DOHH2 (cell line): Measurements from ENCODE around the gene PRR15L.
"Not testable (repeated sequence)": the region's sequence is repeated elsewhere in the genome, so short reads cannot be mapped to it uniquely, and the experiment has no call there.

Experiments
- H3F3A ChIP-seq: fragments of 200-600 bp; sonication (generic), shearing (Covaris generic); 2 replicates; pipeline ENCODE4 v1.6.0; 2016; ENCODE audit warnings: antibody characterized with exemption, mild to moderate bottlenecking; ENCODE audit not compliant: control insufficient read depth, insufficient read depth
- H3K27ac ChIP-seq: fragments of 200-600 bp; sonication (generic); 2 replicates; pipeline ENCODE4 v1.5.1; 2014; ENCODE audit warnings: low read depth, mild to moderate bottlenecking, low read length, moderate library complexity
- H3K27me3 ChIP-seq: fragments of 200-600 bp; sonication (generic); 2 replicates; pipeline ENCODE4 v1.6.1; 2014; ENCODE audit warnings: mild to moderate bottlenecking, low read length, mixed read lengths; ENCODE audit not compliant: control insufficient read depth
- H3K36me3 ChIP-seq: fragments of 200-600 bp; sonication (generic); 2 replicates; pipeline ENCODE4 v1.6.1; 2014; ENCODE audit warnings: mild to moderate bottlenecking, low read length, moderate library complexity, mixed read lengths; ENCODE audit not compliant: control insufficient read depth
- H3K4me1 ChIP-seq: fragments of 200-600 bp; sonication (generic); 2 replicates; pipeline ENCODE4 v1.6.1; 2014; ENCODE audit warnings: mild to moderate bottlenecking, low read length, mixed read lengths; ENCODE audit not compliant: control insufficient read depth
- H3K4me2 ChIP-seq: fragments of 200-600 bp; sonication (generic); 2 replicates; pipeline ENCODE4 v1.6.0; 2014; ENCODE audit warnings: mild to moderate bottlenecking, low read length, moderate library complexity
- H3K4me3 ChIP-seq: fragments of 200-600 bp; sonication (generic); 2 replicates; pipeline ENCODE4 v1.5.1; 2014; ENCODE audit warnings: mild to moderate bottlenecking, low read length, mixed read lengths
- H3K79me2 ChIP-seq: fragments of 200-600 bp; sonication (generic); 2 replicates; pipeline ENCODE4 v1.6.1; 2014; ENCODE audit warnings: mild to moderate bottlenecking, low read length, mixed read lengths; ENCODE audit not compliant: control insufficient read depth
- H3K9me2 ChIP-seq: fragments of 200-600 bp; sonication (generic); replicated peaks from 2 replicates; pipeline ENCODE4 v1.6.1; 2014; ENCODE audit warnings: mild to moderate bottlenecking, low read length, mixed read lengths; ENCODE audit not compliant: control insufficient read depth
- H3K9me3 ChIP-seq: fragments of 200-600 bp; sonication (generic); 2 replicates; pipeline ENCODE4 v1.6.1; 2014; ENCODE audit warnings: antibody characterized with exemption, low read length, mixed read lengths; ENCODE audit not compliant: control insufficient read depth, insufficient read depth
- H4K20me1 ChIP-seq: fragments of 200-600 bp; sonication (generic); 2 replicates; pipeline ENCODE4 v1.6.0; 2014; ENCODE audit warnings: low read depth, mild to moderate bottlenecking, antibody characterized with exemption, low read length, moderate library complexity; ENCODE audit not compliant: control insufficient read depth, insufficient read depth
- CTCF ChIP-seq: fragments of 200-600 bp; sonication (generic); IDR thresholded peaks from one replicate; pipeline ENCODE4 v1.5.1; 2014; ENCODE audit warnings: antibody characterized with exemption, mild to moderate bottlenecking, low read depth, low read length; ENCODE audit not compliant: poor library complexity, severe bottlenecking
- EZH2phosphoT487 ChIP-seq: fragments of 200-600 bp; sonication (generic); IDR thresholded peaks from 2 replicates; pipeline ENCODE4 v1.6.1; 2017; ENCODE audit warnings: borderline replicate concordance, mild to moderate bottlenecking, antibody characterized with exemption, low read length, moderate library complexity, mixed read lengths

PRR15L gene

GRCh38 chr17:47935961-47936360 lies 21.7 kb downstream of the PRR15L start:
- TF ChIP-seq CTCF (no peak), EZH2phosphoT487 (no peak)
- no peaks in the 10 kb centered on the region for H3K36me3 ChIP-seq
- H3K27me3 ChIP-seq: no peaks in the 10 kb centered on the region
- no peaks in the 10 kb centered on the region for H3F3A ChIP-seq
- H3K4me1 ChIP-seq: peaks cover 20% of the 10 kb centered on the region
- no peak overlapping the region for H3K4me2 ChIP-seq
- H3K9me3 ChIP-seq: no peaks in the 10 kb centered on the region
- H4K20me1 ChIP-seq: no peaks in the 10 kb centered on the region
- no peaks in the 10 kb centered on the region for H3K79me2 ChIP-seq
- no peak overlapping the region for H3K4me3 ChIP-seq
- no peaks in the 10 kb centered on the region for H3K9me2 ChIP-seq
- H3K27ac ChIP-seq: no peak overlapping the region

- H3K36me3 ChIP-seq, H3K9me2 ChIP-seq, H3F3A ChIP-seq, H3K79me2 ChIP-seq, H3K9me3 ChIP-seq, H4K20me1 ChIP-seq, H3K27me3 ChIP-seq, H3K27ac ChIP-seq, H3K4me3 ChIP-seq, H3K4me2 ChIP-seq: not testable (repeated sequence)
- peaks cover 16% of the 10 kb centered on the region for H3K4me1 ChIP-seq
Measured at GRCh38 chr17:47935468-47935867, 22.2 kb downstream of the PRR15L start.

GRCh38 chr17:47934856-47935255 lies 22.8 kb downstream of the PRR15L start:
- Histone ChIP-seq H3K9me2 (no peaks in the 10 kb centered on the region), H3K4me2 (no peak overlapping the region), H3F3A (no peaks in the 10 kb centered on the region), H3K4me1 (peaks cover 9% of the 10 kb centered on the region), H3K27me3 (no peaks in the 10 kb centered on the region), H3K9me3 (no peaks in the 10 kb centered on the region), H3K79me2 (no peaks in the 10 kb centered on the region), H3K27ac (no peak overlapping the region), H4K20me1 (no peaks in the 10 kb centered on the region), H3K36me3 (no peaks in the 10 kb centered on the region; the same call in 1 of the 2 replicates), H3K4me3 (no peak overlapping the region)
- TF ChIP-seq EZH2phosphoT487 (no peak), CTCF (no peak)

- TF ChIP-seq CTCF (no peak), EZH2phosphoT487 (no peak)
- no peaks in the 10 kb centered on the region for H3K27me3 ChIP-seq
Measured at GRCh38 chr17:47931848-47932247, 25.8 kb downstream of the PRR15L start.

More at GRCh38 chr17:47931848-47932247, 25.8 kb downstream of the PRR15L start:
- Histone ChIP-seq H3K4me1 (no peaks in the 10 kb centered on the region), H3F3A (no peaks in the 10 kb centered on the region), H3K79me2 (no peaks in the 10 kb centered on the region), H3K9me3 (no peaks in the 10 kb centered on the region), H4K20me1 (no peaks in the 10 kb centered on the region), H3K27ac (no peak overlapping the region), H3K36me3 (peaks cover 7% of the 10 kb centered on the region), H3K4me2 (no peak overlapping the region), H3K4me3 (no peak overlapping the region), H3K9me2 (no peaks in the 10 kb centered on the region)
